ENCODE results near the gene PANK1. TPM values are rescaled to one million over a fixed set of nuclear protein-coding genes. Genes with fewer than 3 reads are reported as not detected.
"Not testable (repeated sequence)": the region's sequence is repeated elsewhere in the genome, so short reads cannot be mapped to it uniquely, and the experiment has no call there.

The PANK1 gene
- polyA plus RNA-seq, 1 donor: 48.2 TPM

DNA sequence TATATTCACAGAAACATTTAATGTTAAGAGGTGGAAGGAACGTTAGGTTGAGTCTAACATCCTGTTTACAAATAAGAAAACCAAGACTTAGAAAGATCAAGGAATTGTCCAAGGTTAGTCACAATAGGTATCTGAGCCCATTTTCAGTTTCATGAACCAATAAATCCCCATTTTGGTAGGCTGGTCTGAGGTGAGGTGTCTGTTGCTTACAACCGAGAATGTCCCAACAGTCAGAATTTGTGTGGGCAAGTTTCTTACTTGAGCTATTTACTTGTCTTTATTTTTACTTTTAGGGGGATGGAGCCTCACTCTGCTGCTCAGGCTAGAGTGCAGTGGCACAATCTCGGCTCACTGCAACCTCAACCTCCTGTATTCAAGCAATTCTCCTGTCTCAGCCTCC lies 23.6 kb downstream of the PANK1 start:
- DNase-seq: no peak

DNA sequence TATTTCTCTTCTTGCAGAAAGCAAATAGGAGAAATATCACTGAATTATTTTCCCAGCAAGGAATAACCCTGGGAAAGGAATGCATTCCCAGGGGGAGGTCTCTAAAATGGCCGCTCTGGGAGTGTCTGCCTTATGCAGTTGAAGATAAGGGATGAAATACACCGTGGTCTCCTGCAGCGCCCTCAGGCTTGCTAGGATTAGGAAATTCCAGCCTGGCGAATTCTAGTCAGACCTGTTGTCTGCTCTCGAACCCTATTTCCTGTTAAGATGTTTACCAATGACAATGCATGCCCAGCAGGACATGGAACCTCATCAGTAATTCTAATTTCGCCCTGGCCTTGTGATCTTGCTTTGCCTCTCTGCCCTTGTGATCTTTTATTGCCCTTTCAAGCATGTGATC lies 24.7 kb downstream of the PANK1 start:
- not testable (repeated sequence) for DNase-seq

DNA sequence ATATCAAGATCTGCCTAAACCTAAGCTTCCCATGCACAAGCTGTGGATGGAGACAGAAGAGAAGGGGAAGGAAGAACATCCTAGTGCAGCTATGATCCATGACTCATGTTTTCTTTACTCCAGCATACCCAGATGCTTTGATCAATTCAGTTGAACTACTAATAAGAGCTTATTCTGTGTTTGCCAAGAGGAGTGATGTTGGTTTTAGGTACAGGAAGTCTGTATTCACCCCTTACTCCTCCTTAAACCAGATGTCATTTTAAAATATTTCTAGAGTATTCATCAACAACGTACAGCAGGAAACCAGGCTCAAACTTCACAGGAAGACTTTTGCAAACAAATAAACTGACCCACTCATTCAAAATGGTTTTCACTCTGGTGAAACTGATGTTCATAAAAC lies 29.2 kb downstream of the PANK1 start:
- no peak for DNase-seq

DNA sequence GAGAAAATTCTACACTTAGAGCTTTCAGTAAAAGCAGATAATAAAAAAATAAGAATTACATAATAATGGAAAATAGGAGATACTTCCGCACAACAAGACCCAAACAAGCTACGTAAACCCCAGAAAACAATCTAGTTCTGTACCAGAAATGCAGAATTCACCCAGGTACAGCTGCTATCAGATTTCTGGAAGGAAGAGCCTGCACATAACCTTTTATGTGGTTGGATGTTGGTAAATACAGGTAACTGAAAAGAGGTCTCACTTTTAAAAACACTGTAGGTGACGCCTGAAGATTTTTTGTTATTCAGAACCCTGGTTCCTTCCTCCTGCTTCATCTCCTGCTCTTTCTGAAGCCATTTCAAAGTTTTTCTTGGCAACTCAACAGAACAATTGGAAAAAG lies 29.9 kb downstream of the PANK1 start:
- DNase-seq: no peak

DNA sequence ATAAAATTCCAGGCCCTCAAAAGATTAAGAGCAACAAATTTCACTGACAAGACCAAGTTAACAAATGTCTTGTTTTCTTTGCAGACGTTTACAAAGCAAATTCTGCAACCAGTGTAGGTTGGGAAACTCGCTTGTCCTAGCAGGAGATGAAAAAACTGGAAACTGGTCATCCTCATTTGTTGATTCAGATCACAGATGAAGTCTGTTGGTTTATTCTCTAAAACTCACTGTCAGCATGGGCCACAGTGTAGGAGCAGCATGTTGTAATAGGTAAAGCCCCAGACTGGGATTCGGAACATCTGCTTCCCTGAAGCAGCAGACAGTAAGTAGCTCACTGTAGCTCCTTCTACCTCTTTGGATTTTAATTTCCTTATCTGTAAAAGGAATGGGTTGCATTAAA lies 31.5 kb downstream of the PANK1 start:
- no peak for DNase-seq

DNA sequence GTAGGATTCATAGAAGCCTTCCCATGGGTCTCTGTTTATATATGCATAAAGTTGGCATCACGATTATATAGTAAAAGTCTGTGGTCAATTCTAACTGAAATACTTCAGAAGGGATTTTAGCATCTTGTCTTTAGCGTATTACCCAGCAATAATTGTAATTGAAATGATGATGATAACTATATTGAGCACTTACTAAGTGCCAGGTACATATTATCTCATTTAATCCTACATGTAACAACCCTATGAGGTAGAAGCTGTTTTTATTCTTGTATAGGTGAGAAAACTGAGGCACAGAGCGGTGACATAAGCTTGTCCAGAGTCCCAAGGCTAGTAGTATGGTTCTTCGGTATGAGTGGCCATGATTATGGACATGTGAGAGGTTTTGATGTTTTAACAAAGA lies 33.8 kb downstream of the PANK1 start:
- no peak for DNase-seq

DNA sequence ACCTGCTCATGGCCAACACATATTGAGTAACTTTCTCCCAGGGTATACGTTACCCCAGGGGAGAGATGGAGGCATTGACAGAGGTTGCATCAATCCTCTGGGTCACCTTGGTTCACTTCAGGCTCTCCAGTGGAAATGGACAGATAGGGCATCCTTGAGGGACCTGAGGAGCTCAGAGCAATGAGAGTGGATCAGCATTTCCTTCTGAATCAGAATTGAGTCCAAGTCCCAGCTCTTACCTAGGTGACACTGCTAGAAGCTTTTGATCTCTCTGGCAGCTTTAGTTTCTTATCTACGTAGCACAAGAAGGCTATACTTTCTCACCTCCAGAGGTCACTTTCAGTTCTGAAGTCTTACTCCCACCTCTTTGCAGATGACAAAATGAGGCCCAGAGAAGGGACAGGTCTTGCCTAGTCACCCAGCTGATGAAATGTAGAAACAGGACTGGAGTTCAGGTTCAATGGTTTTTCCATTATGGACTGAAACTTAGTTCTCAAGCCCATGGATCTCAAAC lies 35.2 kb downstream of the PANK1 start:
- no peak for DNase-seq

DNA sequence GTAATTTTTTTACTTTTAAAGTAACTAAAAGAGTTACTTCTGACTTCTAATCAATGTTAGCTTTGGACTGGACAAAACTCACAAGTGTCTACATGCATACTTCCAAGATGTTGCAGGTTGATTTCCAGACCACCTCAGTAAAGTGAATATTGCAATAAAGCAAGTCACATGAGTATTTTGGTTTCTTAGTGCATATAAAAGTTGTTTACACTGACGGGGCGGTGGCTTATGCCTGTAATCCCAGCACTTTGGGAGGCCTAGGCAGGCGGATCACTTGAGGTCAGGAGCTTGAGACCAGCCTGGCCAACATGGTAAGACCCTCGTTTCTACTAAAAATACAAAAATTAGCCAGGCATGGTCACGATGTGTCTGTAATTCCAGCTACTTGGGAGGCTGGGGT lies 40.8 kb downstream of the PANK1 start:
- no peak for DNase-seq

DNA sequence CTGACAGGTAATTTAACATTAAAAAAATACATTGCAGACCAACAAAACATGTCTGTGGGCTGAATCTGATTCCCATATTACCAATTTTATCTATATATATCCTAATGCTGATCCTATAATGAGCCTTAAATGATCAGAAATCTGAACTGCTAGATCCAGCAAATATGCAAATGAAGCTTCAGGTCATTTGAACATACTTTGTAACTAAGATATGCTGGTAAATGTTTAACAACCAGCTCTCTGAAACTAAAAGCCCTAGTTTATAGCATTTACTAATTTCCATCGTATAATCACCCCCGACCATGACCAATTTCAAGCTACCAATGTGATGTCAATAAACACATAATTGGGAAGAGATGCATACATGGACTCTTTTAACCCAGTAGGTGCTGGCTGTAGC lies 42.1 kb downstream of the PANK1 start:
- no peak for DNase-seq

DNA sequence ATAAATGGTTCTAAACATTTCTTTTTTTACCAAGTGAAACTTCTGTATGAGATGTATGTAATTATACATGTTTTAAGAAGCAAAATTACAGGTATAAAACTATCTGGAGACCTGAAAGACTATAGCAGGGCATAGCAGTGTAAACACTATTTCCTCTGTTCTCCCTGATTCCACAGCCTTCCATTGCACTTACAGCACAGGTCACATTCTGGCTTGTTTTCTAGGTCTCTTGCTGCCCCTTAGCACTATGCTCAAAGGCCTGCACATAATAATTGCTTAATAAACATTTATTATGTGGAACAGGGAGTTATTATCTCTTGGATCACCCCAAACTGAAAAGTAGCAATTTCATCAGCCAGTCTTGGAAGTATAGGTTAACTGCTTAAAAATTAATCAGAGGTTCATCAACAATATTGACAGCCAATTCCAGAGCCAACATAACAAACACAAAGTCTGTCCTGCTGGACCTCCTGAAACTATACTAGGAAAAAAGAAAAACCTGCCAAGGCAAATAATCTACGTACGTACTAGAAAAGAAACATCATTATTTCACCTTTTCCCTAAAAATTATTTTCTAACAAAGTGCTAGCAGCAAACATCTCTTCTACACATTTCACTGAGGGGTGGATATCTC lies 43.2 kb downstream of the PANK1 start:
- DNase-seq: no peak

DNA sequence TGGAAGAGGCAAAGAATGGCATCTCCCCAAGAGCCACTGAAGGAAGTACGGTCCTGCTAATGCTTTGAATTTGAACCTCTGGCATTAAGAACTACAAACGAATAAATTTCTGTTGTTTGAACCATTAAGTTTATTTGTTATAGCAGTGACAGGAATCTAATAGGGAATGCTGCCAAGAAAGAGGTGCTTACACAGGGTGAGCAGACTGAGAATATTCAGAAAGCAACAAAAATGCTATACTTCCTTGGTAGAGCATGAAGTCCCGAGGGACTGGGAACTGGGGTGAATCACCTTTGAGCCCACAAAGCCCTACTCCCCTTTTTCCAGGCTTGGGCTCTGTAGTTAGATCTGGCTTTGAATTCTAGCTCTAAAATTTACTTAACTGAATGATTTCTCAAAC lies 45.0 kb downstream of the PANK1 start:
- no peak for DNase-seq

DNA sequence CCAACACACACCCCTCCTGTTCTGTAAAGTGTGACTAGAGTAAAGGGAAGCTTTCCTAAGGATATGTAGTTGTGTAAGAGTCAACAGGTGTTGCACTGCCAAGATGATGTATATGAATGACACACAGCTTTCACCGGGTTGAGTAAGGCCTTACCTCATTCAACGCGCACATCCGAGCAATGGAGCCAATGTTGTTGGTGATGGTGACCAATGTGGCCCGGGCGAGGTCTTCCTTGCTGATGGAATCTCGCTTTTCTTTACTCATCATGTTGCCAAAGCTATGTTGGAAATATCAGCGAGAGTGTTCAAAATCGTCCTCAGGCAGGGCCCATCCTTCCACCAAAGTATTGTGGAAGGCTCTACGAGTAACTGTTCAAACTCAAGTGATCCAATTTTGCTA lies 52.0 kb downstream of the PANK1 start:
- DNase-seq: no peak

DNA sequence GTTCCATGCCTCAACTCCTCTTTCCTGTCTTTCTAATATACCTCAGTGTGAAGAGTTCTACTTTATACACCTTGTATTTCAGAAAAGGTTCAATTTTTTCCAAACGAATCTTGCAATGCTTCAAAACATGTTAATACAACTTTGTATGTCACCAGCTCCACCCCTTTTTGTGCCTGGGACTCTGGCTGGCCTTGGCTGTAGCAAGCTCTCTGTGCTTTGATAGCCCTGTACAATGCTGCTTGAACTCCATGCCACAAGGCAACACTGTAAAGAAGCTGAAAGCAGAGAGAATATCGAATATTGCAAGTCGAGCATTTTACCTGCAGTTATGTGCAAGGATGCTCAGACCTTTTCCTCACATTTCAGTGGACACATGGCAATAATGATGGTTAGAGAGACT lies 52.5 kb downstream of the PANK1 start:
- no peak for DNase-seq

DNA sequence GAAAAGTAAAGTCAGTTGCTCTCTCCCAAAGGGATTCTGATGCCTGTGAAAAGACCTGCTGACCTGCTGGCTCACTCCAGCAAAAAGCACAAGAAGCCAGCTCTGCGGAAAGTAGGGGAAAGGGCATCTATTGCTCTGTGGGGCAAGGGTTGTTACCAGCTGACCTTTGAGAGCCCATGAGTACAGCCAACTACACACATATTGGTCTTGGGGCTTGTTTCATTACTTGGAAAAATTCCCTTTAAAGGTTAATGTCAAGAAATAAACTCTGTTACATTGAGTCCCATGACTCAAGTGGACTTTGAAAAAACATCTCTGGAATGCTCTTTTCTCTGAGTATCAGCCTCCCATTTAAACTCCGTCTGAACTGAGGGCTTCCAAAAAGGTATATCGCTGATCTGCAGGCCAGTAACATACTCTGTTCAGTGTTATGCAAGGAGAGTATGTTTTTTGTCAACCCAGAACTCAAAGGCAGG lies 53.2 kb downstream of the PANK1 start:
- no peak for DNase-seq

DNA sequence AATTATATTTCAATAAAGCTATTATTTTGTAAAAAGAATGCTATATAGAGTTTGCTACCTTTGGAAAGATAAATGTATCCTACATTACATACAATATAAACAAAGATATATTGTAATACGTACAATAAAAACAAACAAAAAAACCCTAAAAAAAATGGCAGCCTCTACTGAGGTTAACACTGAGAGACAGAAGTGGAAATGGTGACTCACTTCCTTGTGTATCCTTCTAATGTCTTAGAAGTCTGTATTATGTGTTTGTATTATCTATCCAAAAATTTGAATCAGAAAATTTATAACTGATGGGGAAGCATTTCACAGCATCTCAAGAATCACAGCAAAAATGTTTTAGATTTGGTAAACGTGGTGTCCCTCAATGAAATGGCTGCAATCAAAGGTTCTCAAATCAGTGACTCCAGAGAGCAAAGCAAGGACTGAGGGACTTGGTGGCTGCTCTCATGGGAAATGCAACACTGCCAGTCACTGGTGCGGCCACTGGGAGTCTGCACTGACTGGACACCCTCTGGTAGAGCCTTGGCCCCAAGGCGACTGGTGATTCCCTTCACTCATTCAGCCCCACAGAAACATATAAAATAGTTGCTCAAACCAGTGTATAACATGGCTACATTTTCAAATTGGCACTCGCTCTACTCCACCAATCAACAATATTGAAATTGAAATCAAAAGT lies 53.8 kb downstream of the PANK1 start:
- no peak for DNase-seq

DNA sequence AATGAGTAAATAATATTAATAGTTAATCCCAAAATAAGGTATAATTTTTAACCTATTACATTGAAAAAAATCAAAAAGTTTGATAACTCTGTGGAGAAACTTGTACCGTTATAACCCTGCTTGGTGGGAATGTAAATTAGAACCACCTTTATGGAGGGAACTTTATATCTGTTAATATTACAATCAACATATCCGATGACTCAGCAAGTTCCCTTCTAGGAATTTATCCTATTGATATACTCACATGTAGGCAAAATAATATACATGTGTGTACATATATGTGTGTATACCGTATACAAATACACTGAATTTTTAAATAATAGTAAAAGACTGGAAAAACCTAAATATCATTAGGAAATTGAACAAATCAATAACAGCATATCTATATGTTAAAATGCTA lies 54.7 kb downstream of the PANK1 start:
- no peak for DNase-seq

DNA sequence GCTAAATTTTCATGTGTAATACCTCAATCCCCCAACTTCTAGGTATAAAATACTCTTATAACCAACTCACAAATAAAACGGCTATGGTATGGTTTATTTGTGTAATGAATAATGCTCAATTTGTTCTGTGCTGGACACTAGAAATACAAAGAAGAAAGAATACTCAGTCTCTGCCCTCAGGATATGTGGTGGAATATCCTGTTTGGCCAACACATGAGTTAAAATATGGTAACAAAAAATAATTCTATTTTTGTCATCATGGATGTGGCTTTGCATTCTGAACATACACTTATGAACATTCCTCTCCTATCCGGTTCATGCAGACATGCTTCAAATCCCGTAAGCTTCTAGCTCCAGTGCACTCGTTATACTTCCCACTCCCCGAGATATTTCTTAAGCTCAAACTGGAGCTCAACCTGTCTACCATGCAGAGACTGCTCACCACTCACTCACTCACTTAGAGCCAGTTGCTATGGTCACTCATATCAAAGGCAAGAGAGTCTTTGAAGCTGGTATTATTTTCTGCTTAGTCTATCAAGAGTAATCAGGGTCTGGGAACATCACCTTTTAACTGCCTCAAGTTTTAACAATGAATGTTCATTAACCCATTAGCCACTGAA lies 55.8 kb downstream of the PANK1 start:
- DNase-seq: no peak

DNA sequence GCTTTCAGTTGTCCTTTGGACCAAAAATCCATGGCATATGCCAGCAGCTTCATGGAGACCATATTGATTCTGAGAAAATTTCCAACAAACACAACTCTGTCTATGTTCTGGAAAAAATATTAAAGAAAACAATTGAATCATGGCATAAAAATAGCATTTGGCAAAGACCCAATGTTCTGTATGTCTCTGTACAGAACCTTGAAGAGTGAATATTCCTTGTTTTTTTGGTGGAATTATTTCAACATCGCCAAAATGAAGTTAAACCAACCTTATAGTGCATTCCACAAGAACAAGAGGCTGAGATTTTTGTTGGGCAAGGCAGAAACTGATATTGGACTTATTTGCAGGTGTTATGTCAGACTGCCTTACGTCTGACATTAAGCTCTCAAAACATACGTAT lies 56.4 kb downstream of the PANK1 start:
- DNase-seq: no peak

DNA sequence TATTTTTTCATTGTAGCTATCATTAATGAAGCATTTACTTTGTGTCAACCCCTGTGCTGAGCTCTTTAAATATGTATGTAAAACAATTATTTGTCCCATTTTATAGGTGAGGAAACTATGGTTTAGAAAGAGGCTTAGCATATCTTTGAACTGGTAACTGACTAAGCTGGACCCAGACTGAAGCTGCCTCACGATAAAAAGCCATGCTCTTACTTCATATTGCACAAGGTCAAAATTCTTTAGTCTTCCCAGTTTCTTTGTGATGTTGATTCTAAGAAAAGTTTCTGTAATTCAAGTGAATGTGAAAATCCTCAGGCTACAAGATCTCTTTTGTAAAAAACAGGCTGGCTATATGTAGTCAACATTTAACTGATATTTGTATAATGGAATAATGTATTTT lies 63.0 kb downstream of the PANK1 start:
- no peak for DNase-seq

DNA sequence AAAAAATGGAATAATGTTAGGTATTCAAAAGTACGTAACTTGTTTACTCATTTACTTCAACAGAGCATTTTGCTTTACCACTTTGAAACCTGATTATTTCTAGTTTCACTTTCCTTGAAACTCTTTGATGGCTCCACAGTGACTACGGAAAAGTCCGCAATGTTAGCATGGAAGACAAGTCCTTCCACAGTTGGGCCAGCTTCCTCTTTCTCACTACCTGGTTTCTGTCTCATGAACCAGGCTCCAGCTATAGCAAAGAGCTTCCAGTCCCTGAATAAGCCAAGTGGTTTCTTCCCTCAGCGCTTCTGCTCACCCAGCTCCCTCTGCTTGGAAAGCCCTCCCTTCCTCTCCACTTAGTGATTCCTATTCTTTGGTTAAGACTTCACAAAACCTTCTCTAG lies 64.8 kb downstream of the PANK1 start:
- DNase-seq: no peak

DNA sequence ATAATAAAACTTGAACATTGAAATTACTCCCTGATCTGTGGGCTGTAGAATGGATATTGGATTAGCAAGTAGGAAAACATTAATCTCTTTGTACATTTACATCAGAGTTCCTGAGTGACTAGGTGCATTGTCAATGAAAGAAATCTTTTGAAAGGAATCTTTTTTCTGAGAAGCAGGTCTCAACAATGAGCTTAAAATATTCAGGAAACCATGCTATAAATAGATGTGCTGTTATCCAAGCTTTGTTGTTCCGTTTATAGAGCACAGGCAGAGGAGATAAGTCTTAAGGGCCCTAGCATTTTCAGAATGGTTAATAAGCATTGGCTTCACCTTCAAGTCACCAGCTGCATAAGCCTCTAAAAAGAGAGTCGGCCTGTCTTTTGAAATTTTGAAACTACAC lies 68.3 kb downstream of the PANK1 start:
- no peak for DNase-seq

DNA sequence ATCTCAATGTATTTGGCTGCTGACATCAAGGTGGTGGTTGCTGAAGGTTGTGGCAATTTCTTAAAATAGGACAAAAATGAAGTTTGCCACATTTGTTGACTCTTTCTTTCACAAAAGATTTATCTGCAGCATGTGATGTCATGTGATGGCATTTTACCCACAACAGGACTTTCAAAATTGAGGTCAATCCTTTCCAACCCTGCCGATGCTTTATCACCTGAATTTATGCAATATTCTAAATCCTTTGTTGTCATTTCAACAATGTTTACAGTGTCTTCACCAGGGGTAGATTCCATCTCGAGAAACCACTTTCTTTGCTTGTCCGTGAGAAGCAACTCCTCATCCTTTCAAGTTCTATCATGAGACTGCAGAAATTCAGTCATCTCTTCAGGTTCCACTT lies 69.0 kb downstream of the PANK1 start:
- DNase-seq: no peak

DNA sequence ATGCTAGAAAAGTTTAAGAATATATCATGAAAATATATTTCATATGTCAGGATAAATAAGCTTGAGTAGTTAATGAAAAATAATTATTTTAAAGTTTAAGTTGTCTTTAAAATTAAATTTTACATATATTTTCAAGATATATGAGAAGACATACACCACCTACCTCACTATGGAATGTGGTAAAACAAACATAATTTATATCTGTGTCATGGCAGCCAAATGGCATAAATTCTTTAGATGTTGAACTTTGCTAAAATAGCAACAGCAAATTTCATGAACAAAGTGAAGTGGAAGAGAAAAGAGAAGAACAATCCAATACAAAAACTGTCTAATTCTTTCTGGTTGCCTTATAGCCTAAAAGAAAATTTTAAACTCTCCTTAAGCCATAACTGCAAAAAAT lies 70.0 kb downstream of the PANK1 start:
- no peak for DNase-seq

DNA sequence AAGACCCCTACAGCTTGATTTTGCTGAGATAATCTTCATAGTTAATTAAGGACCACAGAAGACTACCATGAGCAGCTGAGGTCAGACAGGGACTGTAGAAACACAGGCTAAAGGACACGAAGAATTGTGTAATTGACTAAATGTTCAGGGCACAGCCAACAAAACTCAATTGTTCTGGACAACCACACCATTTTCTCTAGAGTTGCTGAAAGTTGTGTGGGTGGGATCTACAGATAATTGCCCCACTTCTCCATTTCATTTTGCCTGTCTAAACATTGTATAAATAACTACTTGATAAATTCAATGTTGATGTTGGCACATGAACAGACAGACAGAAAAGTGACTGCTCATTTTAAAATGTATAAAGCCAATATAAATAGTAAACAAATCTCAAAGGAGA lies 70.7 kb downstream of the PANK1 start:
- no peak for DNase-seq
